ENCODE data around the gene WHRN. TPM values are rescaled to one million over a fixed set of nuclear protein-coding genes. Genes with fewer than 3 reads are reported as not detected.

WHRN gene
- total RNA-seq, 1 experiment from 2014 or later: 24.3 TPM

DNA sequence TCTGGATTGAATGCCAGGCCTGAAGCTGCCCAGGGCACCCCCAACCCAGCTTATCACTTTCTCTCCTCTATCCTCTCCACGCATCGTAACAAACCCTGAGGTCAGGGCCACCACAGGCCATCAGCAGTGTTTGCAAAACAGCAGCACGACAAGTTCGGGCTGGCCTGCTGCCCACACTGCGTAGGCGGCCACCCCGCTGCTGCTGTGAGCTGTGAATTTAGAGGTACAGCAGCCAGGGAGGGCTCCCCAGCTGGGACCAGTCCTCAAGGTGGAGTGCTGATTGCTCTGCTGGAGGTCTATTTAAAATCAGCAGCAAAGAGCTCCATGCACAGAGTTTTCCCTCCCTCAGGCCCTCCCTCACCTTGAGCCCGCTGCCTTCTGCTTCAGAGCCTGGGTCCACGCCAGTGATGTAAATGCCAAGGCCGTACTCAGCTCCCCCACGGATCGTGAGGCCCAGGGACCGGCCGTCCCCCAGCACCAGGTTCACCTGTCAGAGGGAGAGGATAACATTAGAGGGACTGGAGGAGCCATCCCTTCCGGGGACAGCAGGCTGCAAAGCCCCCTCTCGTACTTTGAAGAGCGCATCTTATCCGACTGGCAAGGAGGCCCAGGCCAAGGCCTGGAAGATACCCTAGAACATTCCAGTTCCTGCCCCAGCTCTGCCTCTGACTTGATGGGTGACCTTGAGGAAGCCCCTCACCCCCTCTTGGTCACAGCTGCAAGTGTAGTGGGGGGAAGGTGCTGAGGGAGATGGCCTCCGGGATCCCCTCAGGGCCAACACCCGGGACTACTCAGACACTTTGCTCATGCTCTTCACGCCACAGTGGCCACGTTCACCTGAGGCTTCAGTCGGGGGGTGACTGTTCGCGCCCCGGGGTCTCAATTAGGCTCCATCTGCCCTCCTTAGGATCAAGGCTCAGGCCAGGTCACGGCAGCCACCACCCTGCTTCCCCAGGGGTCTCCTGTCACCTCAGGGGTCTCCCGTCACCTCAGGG lies 39.1 kb downstream of the WHRN start:
- CTCF ChIA-PET: interaction anchor here (0.5 to 1.3 kb wide), 3 partner anchors 61 to 448 kb away, joined by 3 to 7 read pairs (median 5); no protein-coding TSS in a partner anchor
- POLR2A ChIA-PET: interaction anchor here (0.6 kb wide), 1 partner anchor 80 kb away, joined by 3 read pairs; no protein-coding TSS in a partner anchor
- peak; percentile 39; the same call in 1 of the 2 replicates for ATAC-seq
- Mint-ChIP-seq H3K4me1 (peaks cover 10% of the 10 kb centered on the region), H3K36me3 (peaks cover 7% of the 10 kb centered on the region), H3K4me3 (no peak overlapping the region), H3K9me3 (peaks cover 5% of the 10 kb centered on the region), H3K27me3 (ENCODE audit: low read depth) (no peaks in the 10 kb centered on the region), H3K27ac (no peak overlapping the region)
- DNase-seq (ENCODE audit: low spot score): no peak
- TF ChIP-seq RELA (CRISPR knock-in tag; IDR thresholded peaks at IDR 0.05; ENCODE audit: borderline replicate concordance) (no peak), CREB1 (CRISPR knock-in tag; IDR thresholded peaks at IDR 0.05) (no peak), FOXP1 (CRISPR knock-in tag; IDR thresholded peaks at IDR 0.05; ENCODE audit: borderline replicate concordance) (no peak), SMAD3 (CRISPR knock-in tag; IDR thresholded peaks at IDR 0.05; ENCODE audit: borderline replicate concordance) (no peak), TEAD4 (CRISPR knock-in tag; IDR thresholded peaks at IDR 0.05) (no peak), ZNF423 (CRISPR knock-in tag; IDR thresholded peaks at IDR 0.05) (no peak), NR2C2 (CRISPR knock-in tag; IDR thresholded peaks at IDR 0.05) (no peak), NFATC4 (CRISPR knock-in tag; IDR thresholded peaks at IDR 0.05) (no peak), NR1H2 (CRISPR knock-in tag; IDR thresholded peaks at IDR 0.05) (no peak), TCF7 (CRISPR knock-in tag; IDR thresholded peaks at IDR 0.05; ENCODE audit: low read depth) (no peak), GRHL2 (CRISPR knock-in tag; IDR thresholded peaks at IDR 0.05; ENCODE audit: insufficient replicate concordance, severe bottlenecking) (no peak), CREM (CRISPR knock-in tag; IDR thresholded peaks at IDR 0.05) (no peak), PRRX2 (CRISPR knock-in tag; IDR thresholded peaks at IDR 0.05) (no peak), KAT7 (CRISPR knock-in tag; IDR thresholded peaks at IDR 0.05; ENCODE audit: borderline replicate concordance) (no peak)
- TF ChIP-seq, protein P1, sequence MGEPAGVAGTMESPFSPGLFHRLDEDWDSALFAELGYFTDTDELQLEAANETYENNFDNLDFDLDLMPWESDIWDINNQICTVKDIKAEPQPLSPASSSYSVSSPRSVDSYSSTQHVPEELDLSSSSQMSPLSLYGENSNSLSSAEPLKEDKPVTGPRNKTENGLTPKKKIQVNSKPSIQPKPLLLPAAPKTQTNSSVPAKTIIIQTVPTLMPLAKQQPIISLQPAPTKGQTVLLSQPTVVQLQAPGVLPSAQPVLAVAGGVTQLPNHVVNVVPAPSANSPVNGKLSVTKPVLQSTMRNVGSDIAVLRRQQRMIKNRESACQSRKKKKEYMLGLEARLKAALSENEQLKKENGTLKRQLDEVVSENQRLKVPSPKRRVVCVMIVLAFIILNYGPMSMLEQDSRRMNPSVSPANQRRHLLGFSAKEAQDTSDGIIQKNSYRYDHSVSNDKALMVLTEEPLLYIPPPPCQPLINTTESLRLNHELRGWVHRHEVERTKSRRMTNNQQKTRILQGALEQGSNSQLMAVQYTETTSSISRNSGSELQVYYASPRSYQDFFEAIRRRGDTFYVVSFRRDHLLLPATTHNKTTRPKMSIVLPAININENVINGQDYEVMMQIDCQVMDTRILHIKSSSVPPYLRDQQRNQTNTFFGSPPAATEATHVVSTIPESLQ (CRISPR knock-in tag; IDR thresholded peaks at IDR 0.05): no peak
- TF ChIP-seq, protein P2, sequence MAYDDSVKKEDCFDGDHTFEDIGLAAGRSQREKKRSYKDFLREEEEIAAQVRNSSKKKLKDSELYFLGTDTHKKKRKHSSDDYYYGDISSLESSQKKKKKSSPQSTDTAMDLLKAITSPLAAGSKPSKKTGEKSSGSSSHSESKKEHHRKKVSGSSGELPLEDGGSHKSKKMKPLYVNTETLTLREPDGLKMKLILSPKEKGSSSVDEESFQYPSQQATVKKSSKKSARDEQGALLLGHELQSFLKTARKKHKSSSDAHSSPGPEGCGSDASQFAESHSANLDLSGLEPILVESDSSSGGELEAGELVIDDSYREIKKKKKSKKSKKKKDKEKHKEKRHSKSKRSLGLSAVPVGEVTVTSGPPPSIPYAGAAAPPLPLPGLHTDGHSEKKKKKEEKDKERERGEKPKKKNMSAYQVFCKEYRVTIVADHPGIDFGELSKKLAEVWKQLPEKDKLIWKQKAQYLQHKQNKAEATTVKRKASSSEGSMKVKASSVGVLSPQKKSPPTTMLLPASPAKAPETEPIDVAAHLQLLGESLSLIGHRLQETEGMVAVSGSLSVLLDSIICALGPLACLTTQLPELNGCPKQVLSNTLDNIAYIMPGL (CRISPR knock-in tag; IDR thresholded peaks at IDR 0.05): no peak
- TF ChIP-seq, protein P3, sequence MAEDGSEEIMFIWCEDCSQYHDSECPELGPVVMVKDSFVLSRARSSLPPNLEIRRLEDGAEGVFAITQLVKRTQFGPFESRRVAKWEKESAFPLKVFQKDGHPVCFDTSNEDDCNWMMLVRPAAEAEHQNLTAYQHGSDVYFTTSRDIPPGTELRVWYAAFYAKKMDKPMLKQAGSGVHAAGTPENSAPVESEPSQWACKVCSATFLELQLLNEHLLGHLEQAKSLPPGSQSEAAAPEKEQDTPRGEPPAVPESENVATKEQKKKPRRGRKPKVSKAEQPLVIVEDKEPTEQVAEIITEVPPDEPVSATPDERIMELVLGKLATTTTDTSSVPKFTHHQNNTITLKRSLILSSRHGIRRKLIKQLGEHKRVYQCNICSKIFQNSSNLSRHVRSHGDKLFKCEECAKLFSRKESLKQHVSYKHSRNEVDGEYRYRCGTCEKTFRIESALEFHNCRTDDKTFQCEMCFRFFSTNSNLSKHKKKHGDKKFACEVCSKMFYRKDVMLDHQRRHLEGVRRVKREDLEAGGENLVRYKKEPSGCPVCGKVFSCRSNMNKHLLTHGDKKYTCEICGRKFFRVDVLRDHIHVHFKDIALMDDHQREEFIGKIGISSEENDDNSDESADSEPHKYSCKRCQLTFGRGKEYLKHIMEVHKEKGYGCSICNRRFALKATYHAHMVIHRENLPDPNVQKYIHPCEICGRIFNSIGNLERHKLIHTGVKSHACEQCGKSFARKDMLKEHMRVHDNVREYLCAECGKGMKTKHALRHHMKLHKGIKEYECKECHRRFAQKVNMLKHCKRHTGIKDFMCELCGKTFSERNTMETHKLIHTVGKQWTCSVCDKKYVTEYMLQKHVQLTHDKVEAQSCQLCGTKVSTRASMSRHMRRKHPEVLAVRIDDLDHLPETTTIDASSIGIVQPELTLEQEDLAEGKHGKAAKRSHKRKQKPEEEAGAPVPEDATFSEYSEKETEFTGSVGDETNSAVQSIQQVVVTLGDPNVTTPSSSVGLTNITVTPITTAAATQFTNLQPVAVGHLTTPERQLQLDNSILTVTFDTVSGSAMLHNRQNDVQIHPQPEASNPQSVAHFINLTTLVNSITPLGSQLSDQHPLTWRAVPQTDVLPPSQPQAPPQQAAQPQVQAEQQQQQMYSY (CRISPR knock-in tag; IDR thresholded peaks at IDR 0.05): no peak
- TF ChIP-seq, protein P4, sequence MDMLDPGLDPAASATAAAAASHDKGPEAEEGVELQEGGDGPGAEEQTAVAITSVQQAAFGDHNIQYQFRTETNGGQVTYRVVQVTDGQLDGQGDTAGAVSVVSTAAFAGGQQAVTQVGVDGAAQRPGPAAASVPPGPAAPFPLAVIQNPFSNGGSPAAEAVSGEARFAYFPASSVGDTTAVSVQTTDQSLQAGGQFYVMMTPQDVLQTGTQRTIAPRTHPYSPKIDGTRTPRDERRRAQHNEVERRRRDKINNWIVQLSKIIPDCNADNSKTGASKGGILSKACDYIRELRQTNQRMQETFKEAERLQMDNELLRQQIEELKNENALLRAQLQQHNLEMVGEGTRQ (CRISPR knock-in tag; IDR thresholded peaks at IDR 0.05): no peak
